NCI-H446 treated with DMSO at 0.1 percent for 48 hours (cell line): ENCODE results near the gene FHOD3.
A peak's percentile ranks its signal among the peaks of the same experiment; 100 is the strongest.
"Not testable (repeated sequence)": the region's sequence is repeated elsewhere in the genome, so short reads cannot be mapped to it uniquely, and the experiment has no call there.

Source experiments
- DNase-seq: peaks from one replicate; lab custom pipeline; 2025; lab: John Stamatoyannopoulos, UW

The FHOD3 gene

GRCh38 chr18:36547544-36547943, 250.0 kb downstream of the FHOD3 start:
- DNase-seq = no peak

GRCh38 chr18:36551274-36551673, 253.8 kb downstream of the FHOD3 start:
- not testable (repeated sequence) for DNase-seq

- DNase-seq = no peak
These were observed 260.7 kb downstream of the FHOD3 start for GRCh38 chr18:36558234-36558633.

GRCh38 chr18:36559149-36559857, 261.8 kb downstream of the FHOD3 start:
- DNase-seq = no peak

GRCh38 chr18:36560187-36560586, 262.7 kb downstream of the FHOD3 start:
- DNase-seq = no peak

- no peak for DNase-seq
These were observed 263.5 kb downstream of the FHOD3 start for GRCh38 chr18:36561046-36561445.

- DNase-seq = no peak
These were observed 267.3 kb downstream of the FHOD3 start for GRCh38 chr18:36564841-36565240.

GRCh38 chr18:36567800-36568199, 270.3 kb downstream of the FHOD3 start:
- no peak for DNase-seq

- DNase-seq = no peak
These were observed 271.0 kb downstream of the FHOD3 start for GRCh38 chr18:36568487-36568886.

GRCh38 chr18:36572135-36572856, 274.8 kb downstream of the FHOD3 start:
- DNase-seq = peak; percentile 25

- no peak for DNase-seq
These were observed 278.8 kb downstream of the FHOD3 start for GRCh38 chr18:36576339-36576738.

GRCh38 chr18:36578871-36579710, 281.6 kb downstream of the FHOD3 start:
- DNase-seq = no peak

- DNase-seq = peak; percentile 25
These were observed 282.8 kb downstream of the FHOD3 start for GRCh38 chr18:36580266-36580665.

GRCh38 chr18:36580874-36581750, 283.6 kb downstream of the FHOD3 start:
- no peak for DNase-seq

- DNase-seq = no peak
These were observed 285.7 kb downstream of the FHOD3 start for GRCh38 chr18:36582988-36583745.

GRCh38 chr18:36589857-36590543, 292.5 kb downstream of the FHOD3 start:
- no peak for DNase-seq

GRCh38 chr18:36590621-36591580, 293.4 kb downstream of the FHOD3 start:
- no peak for DNase-seq

- DNase-seq = no peak
These were observed 294.8 kb downstream of the FHOD3 start for GRCh38 chr18:36592282-36592681.

GRCh38 chr18:36593001-36593400, 295.5 kb downstream of the FHOD3 start:
- no peak for DNase-seq
